ENCODE results near the gene FAM83D.

The FAM83D gene

GRCh38 chr20:38895098-38895949, 30.9 kb upstream of the FAM83D start:
- no peak for DNase-seq

DNA sequence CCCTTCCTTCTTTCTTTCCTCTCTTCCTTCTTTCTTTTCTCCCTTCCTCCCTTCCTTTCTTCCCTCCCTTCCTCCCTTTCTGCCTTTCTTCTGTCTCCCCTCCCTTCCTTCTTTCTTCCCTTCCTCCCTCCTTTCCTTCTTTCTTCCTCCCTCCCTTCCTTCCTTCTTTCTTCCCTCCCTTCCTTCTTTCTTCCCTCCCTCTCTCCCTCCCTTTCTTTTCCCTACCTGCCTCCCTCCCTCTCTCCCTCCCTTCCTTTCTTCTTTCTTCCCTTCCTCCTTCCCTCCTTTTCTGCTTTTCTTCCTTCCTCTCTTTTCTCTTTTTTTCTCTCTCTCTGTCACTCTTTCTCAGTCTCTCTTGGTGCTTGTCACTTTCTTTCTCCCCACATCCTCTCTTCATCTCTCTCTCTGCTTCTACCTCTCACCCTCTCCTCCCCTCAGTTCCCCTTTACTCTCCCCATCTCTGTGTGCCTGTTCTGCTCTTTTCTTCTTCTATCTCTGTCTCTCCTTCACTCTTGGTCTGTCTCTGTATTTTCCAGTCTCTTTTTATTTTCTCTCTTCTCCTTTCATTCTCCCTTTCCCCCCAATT, 30.1 kb upstream of the FAM83D start:
- DNase-seq, result no peak

DNA sequence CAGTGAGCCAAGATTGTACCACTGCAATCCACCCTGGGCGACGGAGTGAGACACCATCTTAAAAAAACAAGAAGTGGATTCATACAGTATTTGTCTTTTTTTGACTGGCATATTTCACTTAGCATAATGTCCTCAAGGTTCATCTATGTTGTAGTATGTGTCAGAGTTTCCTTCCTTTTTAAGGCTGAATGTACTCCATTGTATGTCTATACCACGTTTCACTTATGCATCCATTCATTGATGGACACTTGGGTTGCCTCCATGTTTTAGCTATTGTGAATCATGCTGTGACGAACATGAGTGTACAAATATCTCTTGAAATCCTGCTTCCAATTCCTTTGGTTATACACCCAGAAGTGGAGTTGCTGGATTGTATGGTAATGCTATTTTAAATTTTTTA, 28.9 kb upstream of the FAM83D start:
- no peak for DNase-seq

DNA sequence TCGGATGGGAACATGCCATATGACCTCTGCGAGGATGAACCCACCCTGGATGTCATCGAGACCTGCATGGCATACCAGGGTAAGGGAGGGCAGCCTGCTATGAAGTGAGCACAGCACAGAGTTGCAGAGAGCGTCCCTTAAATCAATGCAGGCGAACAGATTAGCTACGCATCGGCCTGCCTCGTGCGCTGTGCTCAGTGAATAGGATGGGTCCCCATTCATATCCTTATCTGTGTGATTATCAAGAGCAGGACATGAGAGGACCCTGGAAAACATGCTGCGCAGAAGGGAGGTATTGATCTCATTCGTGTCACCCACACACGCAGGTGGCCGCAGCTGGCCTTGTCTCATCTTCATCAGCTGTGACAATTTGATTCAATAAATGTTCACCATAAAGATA, 25.6 kb upstream of the FAM83D start:
- no peak for DNase-seq

DNA sequence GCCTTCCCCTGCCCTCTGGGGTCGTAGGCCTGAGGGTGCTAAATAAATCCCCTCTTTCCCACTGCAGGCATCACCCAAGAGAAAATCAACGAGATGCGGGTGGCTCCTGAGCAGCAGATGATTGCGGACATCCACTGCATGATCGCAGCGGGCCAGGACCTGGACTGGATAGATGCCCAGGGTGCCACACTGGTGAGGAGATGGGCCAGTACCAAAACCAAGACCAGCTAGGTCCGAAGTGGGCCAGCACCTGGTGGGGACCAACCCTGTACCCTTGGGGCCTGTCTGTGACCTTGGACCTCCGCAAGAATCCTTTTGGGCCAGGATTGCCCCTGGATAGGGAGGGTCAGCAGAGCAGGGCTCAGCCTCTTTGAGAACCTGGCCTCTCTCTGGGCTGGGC, 23.6 kb upstream of the FAM83D start:
- DNase-seq, result no peak

DNA sequence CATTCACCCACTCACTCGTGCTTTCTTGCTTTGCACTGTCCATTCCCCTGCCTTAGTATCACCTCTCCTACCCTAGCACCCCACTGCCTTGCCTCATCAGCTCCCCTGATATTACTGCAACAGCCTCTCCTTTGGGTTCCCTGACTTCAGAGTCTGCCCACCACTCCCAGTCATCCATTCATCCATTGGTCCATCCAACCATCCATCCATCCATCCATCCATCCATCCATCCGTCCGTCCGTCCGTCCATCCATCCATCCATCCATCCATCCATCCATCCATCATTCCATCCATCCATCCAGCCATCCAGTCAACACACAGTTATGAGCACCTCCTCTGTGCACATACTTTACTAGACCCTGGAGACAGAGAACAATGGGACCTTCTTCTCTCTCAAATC, 22.9 kb upstream of the FAM83D start:
- no peak for DNase-seq

- no peak for DNase-seq
Observed at GRCh38 chr20:38905375-38905774, 20.8 kb upstream of the FAM83D start.

DNA sequence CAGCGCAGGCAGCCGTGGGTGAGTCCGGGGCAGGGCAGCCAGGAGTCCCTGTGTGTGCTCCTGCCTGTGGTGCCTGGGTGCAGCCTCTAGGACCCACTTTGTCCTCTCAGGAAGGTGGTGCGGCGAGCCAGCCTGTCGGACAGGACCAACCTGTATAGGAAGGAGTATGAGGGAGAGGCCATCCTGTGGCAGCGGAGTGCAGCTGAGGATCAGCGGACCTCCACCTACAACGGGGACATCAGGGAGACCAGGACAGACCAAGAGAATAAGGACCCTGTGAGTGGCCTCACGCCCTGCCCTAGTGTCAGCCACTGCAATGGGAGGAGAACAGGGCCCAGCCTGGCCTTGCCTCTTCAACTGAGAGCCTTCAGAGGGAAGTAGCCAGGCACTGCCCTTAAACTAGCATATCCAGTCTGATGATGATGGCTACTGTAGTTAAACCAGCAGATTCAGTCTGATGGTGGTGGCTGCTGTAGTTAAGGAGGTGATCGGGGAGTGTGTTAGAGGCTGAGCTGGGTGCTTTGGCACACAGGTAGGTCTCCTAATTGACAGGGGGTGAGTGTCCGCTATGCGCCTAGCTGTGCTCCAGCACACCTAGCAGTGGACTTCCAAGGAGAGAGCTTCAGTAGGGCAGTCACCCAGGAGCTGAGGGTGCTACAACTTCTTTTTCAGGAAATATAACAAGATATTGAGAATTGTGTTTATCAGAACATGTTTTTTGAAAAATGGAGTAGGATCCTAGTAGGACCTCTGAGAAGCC, 18.1 kb upstream of the FAM83D start:
- DNase-seq, result no peak

DNA sequence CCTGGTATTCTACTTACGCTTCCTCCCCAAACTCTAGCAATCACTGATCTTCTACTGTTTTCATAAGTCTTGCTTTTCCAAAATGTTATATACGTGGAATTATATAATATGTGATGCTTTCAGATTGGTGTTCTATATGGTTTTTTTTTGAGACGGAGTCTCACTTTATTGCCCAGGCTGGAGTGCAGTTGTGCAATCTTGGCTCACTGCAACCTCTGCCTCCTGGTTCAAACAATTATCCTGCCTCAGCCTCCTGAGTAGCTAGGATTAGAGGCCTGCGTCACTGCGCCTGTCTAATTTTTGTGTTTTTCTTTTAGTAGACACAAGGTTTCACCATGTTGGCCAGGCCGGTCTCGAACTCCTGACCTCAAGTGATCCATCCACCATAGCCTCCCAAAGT, 10.9 kb upstream of the FAM83D start:
- no peak for DNase-seq

DNA sequence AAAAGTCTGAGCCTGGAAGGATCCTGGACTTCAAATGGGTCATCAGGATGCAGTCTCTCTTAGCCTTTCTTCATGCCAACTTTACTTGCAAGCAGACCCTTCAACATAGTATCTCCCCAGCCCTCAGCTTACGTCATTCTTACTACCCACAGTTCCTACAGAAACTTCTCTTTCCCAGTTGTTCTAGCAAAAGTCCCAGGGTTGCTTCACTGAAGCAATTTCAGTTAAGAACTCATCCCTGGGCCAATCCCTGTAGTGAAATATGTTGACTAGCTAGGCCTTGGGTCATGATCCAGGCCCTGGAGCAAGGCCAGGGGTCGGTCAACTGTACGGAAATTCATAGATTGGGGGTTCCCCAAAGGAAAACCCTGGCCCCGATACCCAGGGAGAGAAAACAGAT, 8.6 kb upstream of the FAM83D start:
- DNase-seq, result peak; percentile 53

GRCh38 chr20:38918172-38918571, 8.0 kb upstream of the FAM83D start:
- no peak for DNase-seq

- DNase-seq, result no peak
Observed at GRCh38 chr20:38919683-38920082, 6.5 kb upstream of the FAM83D start.

DNA sequence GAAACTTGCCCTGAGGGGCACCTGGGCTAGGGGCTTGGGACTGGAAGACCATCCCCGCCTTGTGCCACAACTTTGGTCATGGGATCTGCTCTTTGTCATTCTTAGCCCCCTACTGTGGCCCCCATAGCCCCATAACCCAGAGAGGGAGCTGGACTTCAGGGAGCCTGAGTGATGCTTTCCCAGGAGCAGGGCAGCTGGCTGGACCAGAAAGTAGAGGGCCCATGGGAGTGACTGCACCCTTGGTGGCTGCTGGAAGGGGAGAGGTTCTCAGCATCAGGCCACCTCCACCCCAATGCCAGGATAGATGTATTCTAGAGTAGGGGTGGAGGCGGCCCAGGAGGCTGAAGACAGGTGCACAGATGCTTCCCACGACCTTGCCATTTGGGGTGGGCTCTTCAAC, 5.8 kb upstream of the FAM83D start:
- no peak for DNase-seq

DNA sequence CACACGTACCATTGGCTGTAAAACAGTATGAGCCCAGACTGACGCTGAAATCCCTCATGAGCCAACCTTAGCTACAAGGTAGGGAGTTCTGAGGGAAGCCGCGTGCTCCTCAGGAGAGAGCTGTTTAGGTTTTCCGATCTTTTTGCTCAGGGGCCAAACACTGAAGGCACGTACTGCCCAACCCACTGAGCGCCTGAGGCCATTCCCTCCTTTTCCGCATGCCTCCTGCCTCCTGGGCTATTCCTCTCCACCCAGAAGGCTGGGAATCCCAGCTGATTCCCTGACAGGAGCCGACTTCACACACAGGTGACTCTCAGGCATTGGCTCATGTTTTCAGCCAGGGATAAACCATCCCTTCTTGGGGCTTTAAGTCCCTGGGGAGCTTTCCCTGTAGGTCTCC, 5.4 kb upstream of the FAM83D start:
- DNase-seq, result no peak

DNA sequence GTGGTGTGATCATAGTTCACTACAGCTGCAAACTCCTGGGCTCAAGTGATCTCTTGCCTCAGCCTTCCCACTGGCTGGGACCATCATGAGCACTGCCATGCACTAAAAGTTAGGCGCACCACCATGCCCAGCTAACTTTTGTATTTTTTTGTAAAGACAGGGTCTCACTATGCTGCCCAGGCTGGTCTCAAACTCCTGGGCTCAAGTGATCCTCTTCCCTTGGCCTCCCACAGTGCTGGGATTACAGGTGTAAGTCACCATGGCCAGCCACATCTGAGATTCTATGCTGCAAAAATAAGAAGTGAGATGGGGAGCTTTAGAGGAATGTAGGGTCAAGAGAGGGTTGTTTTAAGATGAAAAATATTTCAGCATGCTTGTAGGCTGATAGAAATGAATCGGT, 1.5 kb upstream of the FAM83D start:
- no peak for DNase-seq

DNA sequence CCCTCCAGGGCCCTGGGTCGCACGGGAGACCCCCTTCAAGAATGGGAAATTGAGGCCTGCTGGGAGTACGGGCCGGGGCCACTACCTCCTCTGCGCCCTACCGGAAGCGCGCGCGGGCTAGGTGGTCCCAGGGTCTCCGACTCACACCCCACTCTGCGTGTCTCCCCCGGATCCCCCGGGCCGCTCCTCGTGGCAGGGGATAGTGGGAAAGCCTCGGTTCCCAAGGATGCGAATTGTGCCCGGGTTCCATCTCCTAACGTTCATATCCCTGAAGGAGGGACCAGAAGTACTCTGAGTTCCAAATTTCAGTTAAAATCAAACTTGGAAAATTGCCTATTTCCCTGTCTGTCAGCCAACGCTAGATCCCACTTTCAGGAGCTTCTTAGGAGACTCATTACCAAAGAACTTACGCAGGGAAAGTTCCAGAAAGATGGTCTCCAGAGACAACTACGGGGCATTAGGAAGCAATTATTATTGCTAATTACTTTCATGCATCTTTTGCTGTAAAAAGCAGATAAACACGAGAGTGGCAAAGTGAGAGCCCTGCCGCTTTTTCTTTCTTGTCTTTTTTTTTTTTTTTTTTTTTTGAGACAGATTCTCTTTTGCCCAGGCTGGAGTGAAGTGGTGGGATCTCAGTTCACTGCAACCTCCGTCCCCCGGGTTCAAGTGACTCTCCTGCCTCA, 858 bp downstream of the FAM83D start:
- DNase-seq, result no peak

DNA sequence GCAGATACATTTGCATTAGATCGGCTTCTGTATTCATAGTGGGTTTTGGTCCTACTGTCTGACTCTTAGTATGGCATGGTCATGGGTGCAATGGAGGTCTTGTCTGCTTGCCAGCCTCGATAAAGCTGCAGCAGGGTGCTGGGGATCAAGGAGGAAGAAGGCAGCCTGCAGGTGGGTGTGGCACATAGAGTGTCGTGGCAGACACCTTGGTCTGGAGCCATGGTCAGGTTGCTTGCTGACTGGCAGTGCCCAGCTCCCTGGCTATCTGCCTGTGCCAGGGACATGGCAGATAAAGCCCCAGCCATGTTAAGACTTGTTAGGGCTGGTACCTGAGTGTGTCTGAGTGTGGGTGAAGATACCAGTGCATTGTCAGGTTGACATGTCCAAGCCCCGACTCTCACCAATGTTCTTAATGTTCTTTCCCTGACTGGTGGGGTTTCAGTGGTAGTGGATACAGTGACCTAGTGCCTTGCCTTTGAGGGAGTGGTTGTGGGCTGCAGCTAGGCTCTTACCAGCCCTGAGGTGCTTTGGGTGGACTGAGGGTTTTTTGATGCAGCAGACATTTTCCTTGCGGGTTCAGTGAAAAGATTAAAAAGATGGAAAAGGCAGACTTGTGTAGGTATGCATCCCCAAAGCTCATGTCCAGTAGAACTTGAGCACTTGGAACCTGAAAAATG, 1.8 kb downstream of the FAM83D start:
- DNase-seq, result no peak

GRCh38 chr20:38930242-38930569, 4.0 kb downstream of the FAM83D start:
- DNase-seq, result no peak

- DNase-seq, result no peak
Observed at GRCh38 chr20:38931984-38932383, 5.8 kb downstream of the FAM83D start.

DNA sequence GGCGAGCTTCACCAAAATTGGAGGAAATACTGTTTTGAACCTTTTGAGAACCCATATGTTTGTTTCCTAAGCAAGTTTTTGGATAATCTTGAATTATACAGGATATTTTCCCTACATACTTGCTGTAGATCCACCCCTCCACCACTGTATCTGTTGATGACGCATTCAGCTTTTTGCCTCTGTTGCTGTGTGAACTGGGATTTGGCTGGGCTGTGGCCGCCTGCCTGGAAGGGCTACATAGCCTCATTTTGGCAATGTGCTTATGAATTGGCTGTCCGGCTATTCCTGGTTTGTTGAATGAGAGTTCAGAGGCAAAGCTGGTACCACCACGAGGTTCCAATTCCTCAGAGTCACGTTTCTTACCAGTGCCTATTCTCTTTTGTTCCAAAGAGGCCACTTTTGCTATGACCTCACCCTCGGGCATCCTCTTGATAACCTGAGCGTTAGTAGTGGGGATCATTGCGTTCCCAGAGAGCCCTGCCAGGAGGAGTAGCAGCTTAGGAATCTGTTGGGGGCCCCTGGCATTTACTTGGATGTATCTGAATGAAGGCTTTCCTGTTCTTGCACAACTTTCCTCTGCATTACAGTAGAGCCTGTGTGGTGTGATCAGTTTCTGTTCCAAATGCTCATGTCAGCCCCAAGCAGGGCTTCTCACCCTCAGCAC, 6.4 kb downstream of the FAM83D start:
- DNase-seq, result no peak

- no peak for DNase-seq
Observed at GRCh38 chr20:38934530-38934929, 8.3 kb downstream of the FAM83D start.

DNA sequence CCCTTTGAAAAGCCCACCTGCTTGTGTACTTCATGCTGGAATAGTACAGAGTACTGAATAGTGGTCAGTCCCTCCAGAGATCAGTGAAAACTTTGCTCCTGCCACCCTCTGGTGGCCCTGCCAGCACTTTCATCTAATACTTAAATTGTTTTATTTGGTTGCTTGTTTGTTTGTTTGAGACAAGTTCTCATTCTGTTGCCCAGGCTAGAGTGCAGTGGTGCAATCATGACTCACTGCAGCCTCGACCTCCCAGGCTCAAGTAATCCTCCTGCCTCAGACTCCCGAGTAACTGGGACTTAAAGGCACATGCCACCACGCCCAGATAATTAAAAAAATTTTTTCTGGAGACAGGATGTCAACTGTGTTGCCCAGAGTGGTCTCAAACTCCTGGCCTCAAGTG, 9.1 kb downstream of the FAM83D start:
- peak; percentile 16 for DNase-seq
